Testis (tissue), 3 donors: ENCODE measurements around the gene USP1. TPM values are rescaled to one million over a fixed set of nuclear protein-coding genes. Genes with fewer than 3 reads are reported as not detected.

Source experiments
- DNase-seq: peaks from one replicate; pipeline ENCODE4 v3.0.0-alpha.2; 2019
- H3K27ac ChIP-seq, 2 donors: fragments of 200-600 bp; sonication (generic); one replicate each; pipeline ENCODE4 v1.5.1; 2019
- H3K27me3 ChIP-seq: fragments of 200-600 bp; sonication (generic); one replicate; pipeline ENCODE4 v1.5.1; 2019
- H3K36me3 ChIP-seq: fragments of 200-600 bp; sonication (generic); one replicate; pipeline ENCODE4 v1.5.1; 2017; ENCODE audit warnings: low read depth; ENCODE audit errors: missing control alignments
- H3K4me1 ChIP-seq: fragments of 200-600 bp; sonication (generic); one replicate; pipeline ENCODE4 v1.5.1; 2019
- H3K4me3 ChIP-seq, 2 donors: fragments of 200-600 bp; sonication (generic); one replicate each; pipeline ENCODE4 v1.5.1; 2017 to 2019
- H3K9me3 ChIP-seq: fragments of 200-600 bp; sonication (generic); one replicate; pipeline ENCODE4 v1.5.1; 2017
- POLR2A ChIP-seq: fragments of 450-650 bp; IDR thresholded peaks from one replicate; pipeline ENCODE4 v1.6.1; 2017; ENCODE audit warnings: antibody characterized with exemption, mild to moderate bottlenecking, moderate library complexity
- WGBS, 2 donors: methylation state at CpG; one replicate each; pipeline ENCODE4 v1.1.5; 2018; 5-methylcytosine and 5-hydroxymethylcytosine counted together
- intact Hi-C: fragments of 100-400 bp; cut with DNase I; formaldehyde crosslinking; loops from one replicate; pipeline ENCODE4 v1.15.1; 2023; ENCODE audit warnings: low total_unique reads
- polyA plus RNA-seq: library from polyadenylated mRNA; stranded (reverse); fragments of 350-450 nt; fragmentation: Illumina TruSeq; extraction: RNeasy Lipid Tissue Mini Kit (QIAGEN cat#74804); gene quantifications from one replicate; pipeline ENCODE4 v1.2.3, GENCODE V29; 2014; ENCODE audit warnings: low read depth, low replicate concordance; ENCODE audit not compliant: insufficient read depth
- total RNA-seq, 2 donors: library from RNA; depleted of rRNA; stranded (reverse); fragments of >200 nt; gene quantifications; one replicate each; pipeline ENCODE4 v1.2.3, GENCODE V29; 2016
- TF ChIP-seq, protein P1 (sequence below), 3 experiments: fragments of 450-650 bp in 2 of 3; fragments of 200-600 bp in 1 of 3; sonication (generic) in 1 of 3; IDR thresholded peaks; one replicate each; pipeline ENCODE4 v1.5.1; 2016 to 2019; ENCODE audit warnings: antibody characterized with exemption in 3 of 3, mild to moderate bottlenecking in 2 of 3, moderate library complexity in 1 of 3

USP1 gene
- total and polyA plus RNA-seq, 3 donors from 2014 or later, result 43.5 to 58.1 (median 49.1) TPM

GRCh38 chr1:62428351-62428750, 8.5 kb upstream of the USP1 start:
- H3K9me3 ChIP-seq, result no peaks in the 10 kb centered on the region
- no peak for DNase-seq
- intact Hi-C loops, result no loop called here
- H3K27ac ChIP-seq, result no peak overlapping the region
- no peaks in the 10 kb centered on the region for H3K27me3 ChIP-seq
- WGBS, 2 donors, result 78 to 85% methylated on average over 4 of the region's 4 CpGs
- TF ChIP-seq POLR2A, result no peak
- TF ChIP-seq, protein P1, sequence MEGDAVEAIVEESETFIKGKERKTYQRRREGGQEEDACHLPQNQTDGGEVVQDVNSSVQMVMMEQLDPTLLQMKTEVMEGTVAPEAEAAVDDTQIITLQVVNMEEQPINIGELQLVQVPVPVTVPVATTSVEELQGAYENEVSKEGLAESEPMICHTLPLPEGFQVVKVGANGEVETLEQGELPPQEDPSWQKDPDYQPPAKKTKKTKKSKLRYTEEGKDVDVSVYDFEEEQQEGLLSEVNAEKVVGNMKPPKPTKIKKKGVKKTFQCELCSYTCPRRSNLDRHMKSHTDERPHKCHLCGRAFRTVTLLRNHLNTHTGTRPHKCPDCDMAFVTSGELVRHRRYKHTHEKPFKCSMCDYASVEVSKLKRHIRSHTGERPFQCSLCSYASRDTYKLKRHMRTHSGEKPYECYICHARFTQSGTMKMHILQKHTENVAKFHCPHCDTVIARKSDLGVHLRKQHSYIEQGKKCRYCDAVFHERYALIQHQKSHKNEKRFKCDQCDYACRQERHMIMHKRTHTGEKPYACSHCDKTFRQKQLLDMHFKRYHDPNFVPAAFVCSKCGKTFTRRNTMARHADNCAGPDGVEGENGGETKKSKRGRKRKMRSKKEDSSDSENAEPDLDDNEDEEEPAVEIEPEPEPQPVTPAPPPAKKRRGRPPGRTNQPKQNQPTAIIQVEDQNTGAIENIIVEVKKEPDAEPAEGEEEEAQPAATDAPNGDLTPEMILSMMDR (IDR thresholded peaks at IDR 0.05), result no peak
- H3K4me1 ChIP-seq, result no peaks in the 10 kb centered on the region
- H3K36me3 ChIP-seq, result no peaks in the 10 kb centered on the region
- H3K4me3 ChIP-seq, result no peak overlapping the region

DNA sequence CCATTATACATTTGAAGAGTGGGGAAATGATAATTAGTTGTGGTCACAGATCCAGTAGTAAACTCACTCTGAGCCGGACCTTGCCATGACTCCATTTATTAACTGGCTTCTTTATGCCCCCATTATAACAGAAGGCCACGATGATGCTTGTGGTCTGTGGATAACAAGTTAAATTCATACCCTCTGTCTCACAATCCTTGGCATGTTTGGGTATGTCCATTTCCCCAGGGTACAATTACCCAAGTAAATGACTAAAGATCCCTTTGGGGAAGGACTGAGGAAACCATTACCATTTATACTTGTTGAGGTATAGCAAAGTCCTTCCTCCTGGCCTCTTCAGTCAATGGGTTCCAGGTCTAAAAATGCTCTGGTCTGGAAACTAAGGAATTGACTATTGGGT, 7.3 kb upstream of the USP1 start:
- H3K9me3 ChIP-seq, result no peaks in the 10 kb centered on the region
- H3K36me3 ChIP-seq, result no peaks in the 10 kb centered on the region
- intact Hi-C loops, result no loop called here
- H3K27me3 ChIP-seq, result no peaks in the 10 kb centered on the region
- DNase-seq, result no peak
- no peak overlapping the region for H3K27ac ChIP-seq
- TF ChIP-seq, protein P1 (IDR thresholded peaks at IDR 0.05), result no peak
- TF ChIP-seq POLR2A, result no peak
- no peaks in the 10 kb centered on the region for H3K4me1 ChIP-seq
- no peak overlapping the region for H3K4me3 ChIP-seq
- WGBS, 2 donors, result 94% methylated on average over 2 of the region's 2 CpGs

DNA sequence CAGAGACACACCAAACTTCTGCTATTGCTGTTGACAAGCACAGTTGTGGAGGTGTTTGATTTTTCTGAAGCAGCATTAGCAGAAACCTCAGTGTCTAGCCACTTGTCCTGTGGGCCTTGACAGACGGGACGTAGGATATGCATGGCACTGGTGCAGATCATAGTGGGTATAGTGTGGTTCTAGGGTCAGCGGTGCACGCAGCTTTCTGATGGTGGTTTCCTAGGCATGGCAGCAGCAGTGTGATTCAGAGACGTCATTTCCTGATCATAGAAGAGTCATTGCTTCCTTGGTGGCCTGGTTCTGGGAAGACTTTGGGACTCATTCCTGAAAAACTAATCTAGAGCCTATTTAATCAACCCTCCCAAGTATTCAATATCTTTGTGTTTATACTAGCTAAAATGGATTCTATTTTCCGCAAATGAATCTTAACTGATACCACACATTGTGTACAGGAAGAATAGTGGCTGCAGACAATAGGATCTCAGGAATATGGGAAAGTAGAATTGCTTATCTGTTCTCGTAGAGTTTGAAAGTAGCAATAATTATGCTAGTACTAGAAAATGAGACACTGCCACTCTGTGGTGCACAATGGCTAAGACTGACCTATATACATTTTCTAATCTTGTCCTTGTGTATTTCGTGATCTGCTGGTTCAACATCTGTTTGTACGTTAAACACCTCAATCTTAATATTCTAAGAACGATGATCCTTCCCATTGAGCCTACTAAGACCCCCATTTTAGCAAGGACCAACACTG, 2.8 kb upstream of the USP1 start:
- no peak overlapping the region for H3K4me3 ChIP-seq
- H3K9me3 ChIP-seq, result no peaks in the 10 kb centered on the region
- H3K36me3 ChIP-seq, result no peaks in the 10 kb centered on the region
- intact Hi-C loops, result no loop called here
- H3K4me1 ChIP-seq, result peaks cover 7% of the 10 kb centered on the region
- no peak for DNase-seq
- no peaks in the 10 kb centered on the region for H3K27me3 ChIP-seq
- peak overlapping the region in 1 of 2 donors; percentile 26 for H3K27ac ChIP-seq
- 52 to 60% methylated on average over 10 of the region's 10 CpGs for WGBS, 2 donors
- TF ChIP-seq POLR2A, result no peak
- TF ChIP-seq, protein P1 (IDR thresholded peaks at IDR 0.05), result no peak

- no peak for TF ChIP-seq POLR2A
- TF ChIP-seq, protein P1 (IDR thresholded peaks at IDR 0.05), result no peak
- no peaks in the 10 kb centered on the region for H3K9me3 ChIP-seq
- WGBS, 2 donors, result 57 to 64% methylated on average over 12 of the region's 12 CpGs
- H3K36me3 ChIP-seq, result no peaks in the 10 kb centered on the region
- H3K4me3 ChIP-seq, result no peak overlapping the region
- peak overlapping the region; percentile 3 to 92 for H3K27ac ChIP-seq
- no peaks in the 10 kb centered on the region for H3K27me3 ChIP-seq
- DNase-seq, result no peak
- peaks cover 8% of the 10 kb centered on the region for H3K4me1 ChIP-seq
- intact Hi-C loops, result no loop called here
Observed at GRCh38 chr1:62434618-62435001, 2.2 kb upstream of the USP1 start.
